HG03103 (cell line): ENCODE data around the gene KCNK4.
"Not testable (repeated sequence)": the region's sequence is repeated elsewhere in the genome, so short reads cannot be mapped to it uniquely, and the experiment has no call there.

Source experiments
- ATAC-seq: cut with Tn5 transposase; IDR thresholded peaks from one replicate; pipeline ENCODE4 v1.9.1; 2021; ENCODE audit warnings: low read depth; ENCODE audit not compliant: unreplicated experiment

Gene KCNK4

DNA sequence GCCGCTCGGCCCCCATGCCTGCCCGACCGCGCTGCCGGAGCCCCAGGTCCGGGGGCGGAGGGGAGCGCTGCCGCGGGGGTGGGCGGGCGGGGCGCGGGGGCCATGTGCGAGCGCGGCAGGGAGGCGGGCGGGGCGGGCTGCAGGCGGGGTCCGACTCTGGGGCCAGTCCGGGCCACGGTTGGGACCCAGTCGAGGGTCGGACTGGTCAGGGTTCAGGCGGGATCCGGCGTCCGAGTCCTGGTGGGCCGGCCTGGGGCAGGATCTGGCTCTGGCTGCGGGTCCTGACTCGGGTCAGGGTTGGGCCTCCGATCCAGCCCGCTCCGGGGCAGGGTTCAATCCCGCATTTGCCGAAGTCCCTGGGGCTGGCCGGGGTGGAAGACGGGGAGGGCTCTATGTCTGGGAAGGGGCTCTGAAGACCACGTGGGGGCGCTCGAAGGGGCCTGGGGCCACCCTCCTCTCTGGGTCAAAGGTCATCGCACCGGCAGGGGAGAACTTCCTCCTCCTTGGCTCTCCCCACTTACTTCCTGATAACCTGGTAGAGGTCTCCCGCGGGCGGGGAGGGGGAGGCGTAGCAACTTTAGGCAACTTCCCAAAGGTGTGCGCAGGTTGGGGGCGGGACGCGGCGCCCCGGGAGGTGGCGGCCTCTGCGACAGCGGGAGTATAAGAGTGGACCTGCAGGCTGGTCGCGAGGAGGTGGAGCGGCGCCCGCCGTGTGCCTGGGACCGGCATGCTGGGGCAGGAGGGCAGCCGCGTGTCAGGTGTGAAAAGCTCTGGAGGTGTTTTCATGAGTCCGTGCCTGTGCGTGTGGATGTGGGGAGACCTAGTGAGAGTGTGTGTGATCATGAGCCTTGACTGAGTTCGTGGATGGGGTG, 14.8 kb downstream of the KCNK4 start:
- peak; percentile 14 for ATAC-seq

DNA sequence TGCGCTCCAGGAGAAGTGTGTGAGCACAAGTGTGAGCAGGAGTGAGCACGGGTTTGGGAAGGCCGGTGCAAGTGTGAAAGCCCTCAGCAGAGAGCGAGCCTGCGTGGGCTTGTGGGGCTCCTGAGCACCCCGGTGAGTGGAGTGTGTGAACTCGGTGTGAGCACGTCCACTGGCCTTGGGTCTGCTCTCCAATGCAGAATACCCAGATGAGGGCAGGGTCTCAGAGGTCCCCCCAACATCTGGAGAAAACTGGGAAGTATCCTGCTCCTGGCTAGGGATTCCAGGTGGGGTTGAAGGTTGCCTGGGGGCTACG, 15.4 kb downstream of the KCNK4 start:
- no peak for ATAC-seq

DNA sequence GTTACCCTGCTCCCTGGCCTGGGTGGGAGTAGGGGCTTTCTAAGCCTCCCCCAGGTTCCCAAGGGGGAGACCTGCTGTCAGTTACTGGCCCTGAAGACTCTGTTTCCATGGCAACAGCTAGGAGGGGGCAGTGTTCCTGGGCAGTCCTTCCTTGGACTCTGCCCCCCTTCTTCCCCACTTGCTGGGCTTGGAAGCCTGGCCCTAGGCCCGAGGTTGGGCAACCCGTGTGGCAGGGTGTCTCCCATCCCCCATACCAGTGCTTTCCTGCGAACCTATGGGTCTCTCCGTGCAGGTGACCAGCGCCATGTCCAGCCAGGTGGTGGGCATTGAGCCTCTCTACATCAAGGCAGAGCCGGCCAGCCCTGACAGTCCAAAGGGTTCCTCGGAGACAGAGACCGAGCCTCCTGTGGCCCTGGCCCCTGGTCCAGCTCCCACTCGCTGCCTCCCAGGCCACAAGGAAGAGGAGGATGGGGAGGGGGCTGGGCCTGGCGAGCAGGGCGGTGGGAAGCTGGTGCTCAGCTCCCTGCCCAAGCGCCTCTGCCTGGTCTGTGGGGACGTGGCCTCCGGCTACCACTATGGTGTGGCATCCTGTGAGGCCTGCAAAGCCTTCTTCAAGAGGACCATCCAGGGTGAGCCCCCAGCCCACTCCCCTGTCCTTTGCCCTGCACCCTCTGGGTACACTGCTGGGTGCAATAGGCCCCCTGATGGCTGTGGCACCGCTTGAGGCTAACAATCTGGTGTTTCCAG, 15.9 kb downstream of the KCNK4 start:
- no peak for ATAC-seq

- ATAC-seq: not testable (repeated sequence)
These were observed 16.7 kb downstream of the KCNK4 start for GRCh38 chr11:64307795-64308194.

DNA sequence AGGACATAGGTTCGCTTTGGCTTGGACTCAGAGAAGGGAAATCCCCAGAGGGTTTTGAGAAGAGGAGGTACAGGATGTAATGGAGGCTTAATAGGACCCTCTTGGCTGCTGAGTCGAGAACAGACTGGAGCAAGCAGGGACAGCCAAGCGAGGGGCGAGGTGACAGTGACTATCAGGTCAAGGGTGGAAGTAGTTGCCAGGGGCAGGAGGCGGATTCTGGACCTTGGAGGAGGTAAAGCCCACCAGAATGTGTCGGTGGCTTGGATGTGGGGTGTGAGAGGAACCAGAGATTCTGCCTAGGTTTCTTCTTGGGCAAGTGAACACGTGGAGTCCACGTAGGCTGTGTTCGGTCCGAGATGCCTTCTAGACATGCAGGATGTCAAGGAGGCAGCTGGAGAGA, 21.8 kb downstream of the KCNK4 start:
- no peak for ATAC-seq

- ATAC-seq: no peak
These were observed 22.5 kb downstream of the KCNK4 start for GRCh38 chr11:64313491-64314145.

DNA sequence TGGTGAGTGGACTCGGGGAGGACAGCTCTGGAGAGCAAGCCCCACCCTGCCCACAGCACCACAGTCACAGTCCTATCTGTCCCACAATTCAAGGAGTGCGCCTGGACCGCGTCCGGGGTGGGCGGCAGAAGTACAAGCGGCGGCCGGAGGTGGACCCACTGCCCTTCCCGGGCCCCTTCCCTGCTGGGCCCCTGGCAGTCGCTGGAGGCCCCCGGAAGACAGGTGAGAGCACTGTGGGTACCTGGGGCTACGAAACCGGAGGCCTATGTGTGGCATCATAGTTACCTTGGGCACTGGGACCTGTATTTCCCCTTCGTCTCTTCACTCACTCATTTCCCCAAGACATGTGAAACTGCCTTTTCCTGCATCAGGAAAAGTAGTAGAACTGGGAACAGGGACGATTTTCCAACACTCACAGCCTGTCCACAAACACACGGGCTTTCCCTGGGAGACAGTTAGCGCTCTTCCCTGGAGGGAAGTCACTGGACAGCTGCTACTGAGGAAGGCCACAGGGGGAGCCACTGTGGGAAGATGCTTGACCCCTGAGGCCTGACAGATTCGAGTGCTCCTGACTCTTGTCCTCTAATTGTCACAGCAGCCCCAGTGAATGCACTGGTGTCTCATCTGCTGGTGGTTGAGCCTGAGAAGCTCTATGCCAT, 23.2 kb downstream of the KCNK4 start:
- no peak for ATAC-seq

DNA sequence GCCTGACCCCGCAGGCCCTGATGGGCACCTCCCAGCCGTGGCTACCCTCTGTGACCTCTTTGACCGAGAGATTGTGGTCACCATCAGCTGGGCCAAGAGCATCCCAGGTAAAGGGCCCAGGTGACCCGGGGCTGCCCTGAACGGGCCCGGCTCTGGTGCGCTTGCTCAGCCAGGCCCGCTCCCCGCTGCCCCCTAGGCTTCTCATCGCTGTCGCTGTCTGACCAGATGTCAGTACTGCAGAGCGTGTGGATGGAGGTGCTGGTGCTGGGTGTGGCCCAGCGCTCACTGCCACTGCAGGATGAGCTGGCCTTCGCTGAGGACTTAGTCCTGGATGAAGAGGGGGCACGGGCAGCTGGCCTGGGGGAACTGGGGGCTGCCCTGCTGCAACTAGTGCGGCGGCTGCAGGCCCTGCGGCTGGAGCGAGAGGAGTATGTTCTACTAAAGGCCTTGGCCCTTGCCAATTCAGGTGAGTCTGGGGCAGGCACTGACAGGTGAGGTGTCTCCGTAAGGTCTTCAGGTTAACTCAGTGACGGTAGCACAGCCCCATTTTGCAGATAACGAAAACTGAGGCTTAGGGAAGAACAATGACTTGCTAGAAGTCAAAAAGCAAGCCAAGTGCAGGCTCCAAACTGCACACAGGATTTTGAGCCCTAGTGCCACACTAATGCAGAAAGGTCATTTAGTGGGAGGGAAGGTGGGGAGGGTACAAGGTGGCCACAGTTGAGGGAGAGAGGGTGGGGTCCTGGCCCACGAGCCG, 23.9 kb downstream of the KCNK4 start:
- no peak for ATAC-seq

GRCh38 chr11:64315667-64316526, 24.8 kb downstream of the KCNK4 start:
- ATAC-seq: not testable (repeated sequence)

- no peak for ATAC-seq
These were observed 25.7 kb downstream of the KCNK4 start for GRCh38 chr11:64316672-64317324.

- no peak for ATAC-seq
These were observed 26.3 kb downstream of the KCNK4 start, which contains the start of gene TRMT112 for GRCh38 chr11:64317325-64317960. TSS of gene TRMT112 (minus strand) at chr11:64317559. CDS start at chr11:64317526, 33 bp downstream.

DNA sequence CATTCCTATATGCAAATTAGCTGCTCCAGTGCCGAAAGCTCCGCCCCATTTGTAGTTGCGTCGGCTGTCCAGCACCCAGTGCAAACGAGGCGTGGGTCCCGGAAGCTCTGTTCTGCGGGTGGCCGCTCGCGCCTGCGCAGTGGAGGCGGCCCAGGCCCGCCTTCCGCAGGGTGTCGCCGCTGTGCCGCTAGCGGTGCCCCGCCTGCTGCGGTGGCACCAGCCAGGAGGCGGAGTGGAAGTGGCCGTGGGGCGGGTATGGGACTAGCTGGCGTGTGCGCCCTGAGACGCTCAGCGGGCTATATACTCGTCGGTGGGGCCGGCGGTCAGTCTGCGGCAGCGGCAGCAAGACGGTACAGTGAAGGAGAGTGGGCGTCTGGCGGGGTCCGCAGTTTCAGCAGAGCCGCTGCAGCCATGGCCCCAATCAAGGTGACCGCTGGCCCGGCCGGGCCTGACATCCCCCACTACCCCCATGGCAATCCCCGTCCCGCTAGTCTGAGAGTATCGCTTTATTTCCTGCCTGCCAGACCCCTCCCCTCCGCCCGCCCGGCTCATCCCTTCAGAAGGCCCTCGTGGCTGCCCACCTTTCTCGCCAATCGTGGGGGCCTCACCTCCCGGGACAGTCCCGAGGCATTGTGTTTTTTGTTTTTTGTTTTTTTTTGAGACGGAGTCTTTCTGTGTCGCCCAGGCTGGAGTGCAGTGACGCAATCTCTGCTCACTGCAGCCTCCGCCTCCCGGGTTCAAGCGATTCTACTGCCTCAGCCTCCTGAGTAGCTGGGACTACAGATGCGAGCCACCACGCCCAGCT, 27.1 kb downstream of the KCNK4 start, which contains the start of gene PRDX5:
PRDX5 (plus strand) TSS at position 161 of the 805 bp plus-strand sequence; CDS start at position 256, 95 bp downstream.
- ATAC-seq: no peak

DNA sequence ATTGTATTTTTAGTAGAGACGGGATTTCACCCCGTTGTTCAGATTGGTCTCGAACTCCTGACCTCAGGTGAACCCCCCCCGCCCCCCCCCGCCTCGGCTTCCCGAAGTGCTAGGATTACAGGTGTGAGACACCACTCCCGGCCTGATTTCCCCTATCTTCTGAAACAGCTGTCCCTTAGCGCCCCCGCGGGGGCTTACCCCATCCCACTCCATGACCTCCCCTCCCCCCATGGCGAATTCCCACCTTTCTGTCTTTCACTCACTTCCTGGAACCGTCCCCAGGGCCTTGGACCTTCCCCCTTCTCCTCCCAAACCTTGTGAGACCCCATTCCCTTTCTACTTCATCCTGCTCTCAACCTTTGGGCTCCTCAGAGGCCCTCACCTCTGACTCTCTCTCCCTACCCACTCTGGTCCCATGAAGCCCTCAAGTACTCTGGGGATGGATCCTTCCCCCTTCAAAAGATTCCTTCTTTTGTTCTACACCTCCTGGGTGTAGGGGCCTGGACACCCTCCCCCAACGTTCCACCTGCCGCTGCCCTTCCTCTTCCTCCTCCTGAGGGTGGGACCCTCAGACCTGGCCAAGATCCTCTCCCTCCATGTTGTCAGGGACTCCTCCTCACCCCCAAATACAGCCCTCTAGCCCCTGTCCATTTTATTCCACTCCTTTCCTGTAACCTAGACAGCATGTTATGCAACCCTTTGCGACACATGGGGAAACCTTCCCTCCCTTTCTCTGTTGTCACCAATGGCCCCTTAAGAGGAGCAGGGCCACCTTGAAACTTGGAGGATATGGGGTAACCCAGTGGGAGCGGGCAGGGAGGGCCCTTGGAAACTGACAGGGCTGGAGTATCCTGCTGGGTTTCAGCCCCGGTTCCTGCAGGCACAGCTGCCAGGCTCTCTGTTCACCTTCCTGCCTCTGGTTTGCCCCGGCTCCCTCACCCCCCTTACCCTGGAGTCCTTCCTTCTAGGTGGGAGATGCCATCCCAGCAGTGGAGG, 28.0 kb downstream of the KCNK4 start:
- no peak for ATAC-seq

DNA sequence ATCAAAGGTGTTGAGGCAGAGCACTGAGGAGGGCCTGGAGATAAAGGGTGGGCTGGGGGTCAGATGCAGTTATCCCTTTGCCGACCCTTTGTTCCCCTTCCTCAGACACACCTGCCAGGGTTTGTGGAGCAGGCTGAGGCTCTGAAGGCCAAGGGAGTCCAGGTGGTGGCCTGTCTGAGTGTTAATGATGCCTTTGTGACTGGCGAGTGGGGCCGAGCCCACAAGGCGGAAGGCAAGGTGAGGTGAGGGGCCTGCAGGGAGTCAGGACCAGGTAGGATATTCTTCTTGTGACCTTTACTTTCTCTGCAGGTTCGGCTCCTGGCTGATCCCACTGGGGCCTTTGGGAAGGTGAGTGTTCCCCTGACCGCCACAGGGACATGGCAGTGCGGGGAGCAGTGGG, 29.5 kb downstream of the KCNK4 start:
- ATAC-seq: no peak

DNA sequence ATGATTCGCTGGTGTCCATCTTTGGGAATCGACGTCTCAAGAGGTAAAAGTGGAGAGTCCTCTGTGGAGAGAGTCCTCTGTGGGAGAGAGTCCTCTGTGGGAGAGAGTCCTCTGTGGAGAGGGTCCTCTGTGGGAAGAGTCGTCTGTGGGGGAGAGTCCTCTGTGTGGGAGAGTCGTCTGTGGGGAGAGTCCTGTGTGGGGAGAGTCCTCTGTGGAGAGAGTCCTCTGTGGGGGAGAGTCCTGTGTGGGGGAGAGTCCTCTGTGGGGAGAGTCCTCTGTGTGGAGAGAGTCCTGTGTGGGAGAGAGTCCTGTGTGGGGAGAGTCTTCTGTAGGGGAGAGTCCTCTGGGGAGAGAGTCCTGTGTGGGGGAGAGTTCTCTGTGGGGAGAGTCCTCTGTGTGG, 29.9 kb downstream of the KCNK4 start:
- no peak for ATAC-seq

DNA sequence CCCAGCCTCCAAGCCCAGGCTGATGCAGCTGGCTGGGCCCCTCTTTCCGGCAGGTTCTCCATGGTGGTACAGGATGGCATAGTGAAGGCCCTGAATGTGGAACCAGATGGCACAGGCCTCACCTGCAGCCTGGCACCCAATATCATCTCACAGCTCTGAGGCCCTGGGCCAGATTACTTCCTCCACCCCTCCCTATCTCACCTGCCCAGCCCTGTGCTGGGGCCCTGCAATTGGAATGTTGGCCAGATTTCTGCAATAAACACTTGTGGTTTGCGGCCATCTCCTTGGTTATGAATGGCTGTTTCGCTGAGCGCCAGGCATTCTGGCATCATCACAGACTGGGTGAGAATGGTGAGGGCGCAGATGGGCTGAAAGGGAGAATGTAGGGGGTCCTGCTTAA, 30.4 kb downstream of the KCNK4 start:
- no peak for ATAC-seq
